ENCODE results near the gene FHOD1.

DNA sequence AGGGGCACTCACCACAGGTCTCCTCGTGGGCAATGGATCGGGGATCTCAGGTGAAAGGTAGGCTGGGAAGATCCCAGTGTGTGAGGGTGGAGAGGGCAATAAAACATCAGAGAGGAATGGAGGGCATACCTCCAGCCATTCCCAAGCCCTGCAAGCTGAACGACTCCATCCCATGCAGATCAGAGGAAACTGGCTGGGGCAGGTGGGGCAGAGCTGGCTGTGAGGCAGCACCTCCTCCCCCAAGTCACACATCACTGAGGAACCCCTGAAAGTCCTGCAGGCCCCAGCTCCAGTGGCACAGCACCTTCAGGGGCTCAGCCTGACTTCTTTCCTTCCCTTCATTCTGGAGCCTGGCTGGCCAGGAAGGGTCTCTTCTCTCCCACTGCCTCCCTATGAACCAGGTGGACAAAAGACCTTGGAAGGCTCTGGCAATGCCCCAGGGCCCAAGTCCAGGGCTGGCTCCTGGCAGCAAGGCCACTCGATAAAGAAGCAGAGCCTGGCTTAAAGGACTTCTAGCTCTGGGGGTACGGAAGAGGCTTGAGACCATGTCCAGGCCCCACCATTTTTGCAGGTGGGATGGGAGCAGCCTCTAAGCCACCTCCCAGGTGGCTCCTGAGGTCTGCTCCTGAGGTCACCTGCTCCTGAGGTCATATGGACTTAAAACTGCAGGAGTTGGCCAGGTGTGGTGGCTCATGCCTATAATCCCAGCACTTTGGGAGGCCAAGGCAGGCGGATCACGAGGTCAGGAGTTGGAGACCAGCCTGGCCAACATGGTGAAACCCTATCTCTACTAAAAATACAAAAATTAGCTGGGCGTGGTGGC is 33.9 kb downstream of the FHOD1 start:
- TF ChIP-seq GATA2 (IDR thresholded peaks at IDR 0.05; ENCODE audit: low read depth, low read length) (no peak), GATA3 (IDR thresholded peaks at IDR 0.05; ENCODE audit: low read depth, low read length) (no peak)

Data from SH-SY5Y (cell line).